Measurements from ENCODE around the gene MYO1D. TPM values are rescaled to one million over a fixed set of nuclear protein-coding genes. Genes with fewer than 3 reads are reported as not detected.

MYO1D gene
- total RNA-seq, 1 donor, result 94.0 TPM

DNA sequence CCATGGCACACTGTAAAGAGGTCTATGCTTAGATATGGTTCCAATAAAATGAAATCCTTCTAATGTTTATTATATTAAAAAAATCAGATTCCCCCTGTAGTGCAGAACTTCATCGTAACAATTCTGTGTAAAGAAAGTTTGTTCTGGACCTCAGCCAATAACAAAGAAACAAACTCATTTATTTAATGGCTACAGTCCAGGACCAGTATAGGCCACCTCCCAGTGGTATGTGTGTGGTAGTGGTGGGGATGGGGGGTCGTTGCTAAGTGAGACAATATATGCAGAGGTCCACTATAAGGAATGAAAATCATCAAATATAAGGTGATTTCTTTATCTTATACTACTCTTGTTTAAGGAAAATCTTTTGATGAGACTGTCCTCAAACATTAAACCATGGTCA, 253.7 kb downstream of the MYO1D start:
- H3K4me3 ChIP-seq (ENCODE audit: low read depth, low read length), result no peak overlapping the region
- TF ChIP-seq, protein P1, sequence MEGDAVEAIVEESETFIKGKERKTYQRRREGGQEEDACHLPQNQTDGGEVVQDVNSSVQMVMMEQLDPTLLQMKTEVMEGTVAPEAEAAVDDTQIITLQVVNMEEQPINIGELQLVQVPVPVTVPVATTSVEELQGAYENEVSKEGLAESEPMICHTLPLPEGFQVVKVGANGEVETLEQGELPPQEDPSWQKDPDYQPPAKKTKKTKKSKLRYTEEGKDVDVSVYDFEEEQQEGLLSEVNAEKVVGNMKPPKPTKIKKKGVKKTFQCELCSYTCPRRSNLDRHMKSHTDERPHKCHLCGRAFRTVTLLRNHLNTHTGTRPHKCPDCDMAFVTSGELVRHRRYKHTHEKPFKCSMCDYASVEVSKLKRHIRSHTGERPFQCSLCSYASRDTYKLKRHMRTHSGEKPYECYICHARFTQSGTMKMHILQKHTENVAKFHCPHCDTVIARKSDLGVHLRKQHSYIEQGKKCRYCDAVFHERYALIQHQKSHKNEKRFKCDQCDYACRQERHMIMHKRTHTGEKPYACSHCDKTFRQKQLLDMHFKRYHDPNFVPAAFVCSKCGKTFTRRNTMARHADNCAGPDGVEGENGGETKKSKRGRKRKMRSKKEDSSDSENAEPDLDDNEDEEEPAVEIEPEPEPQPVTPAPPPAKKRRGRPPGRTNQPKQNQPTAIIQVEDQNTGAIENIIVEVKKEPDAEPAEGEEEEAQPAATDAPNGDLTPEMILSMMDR (IDR thresholded peaks at IDR 0.05; ENCODE audit: insufficient read depth, low read length), result no peak
- DNase-seq (ENCODE audit: low read depth), result no peak

DNA sequence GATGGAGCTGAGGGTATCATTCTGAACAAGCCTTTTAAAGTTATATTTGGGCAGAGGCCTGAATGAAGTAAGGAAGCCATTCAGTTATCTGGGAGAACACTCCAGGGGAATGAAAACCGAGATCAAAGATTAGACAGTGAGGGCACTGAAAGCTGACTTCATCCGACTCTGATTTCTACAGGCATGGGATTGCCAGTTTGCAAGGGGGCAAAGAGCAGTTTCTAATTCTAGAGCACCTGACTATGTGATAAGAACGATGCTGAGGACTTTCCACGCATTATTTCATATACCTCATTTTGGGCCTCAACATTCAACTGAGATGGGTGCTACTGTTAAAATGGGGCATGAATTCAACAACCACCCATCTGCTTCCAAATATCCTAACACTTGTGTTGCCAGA, 254.4 kb downstream of the MYO1D start:
- no peak overlapping the region for H3K4me3 ChIP-seq (ENCODE audit: low read depth, low read length)
- TF ChIP-seq, protein P1 (IDR thresholded peaks at IDR 0.05; ENCODE audit: insufficient read depth, low read length), result no peak
- no peak for DNase-seq (ENCODE audit: low read depth)

DNA sequence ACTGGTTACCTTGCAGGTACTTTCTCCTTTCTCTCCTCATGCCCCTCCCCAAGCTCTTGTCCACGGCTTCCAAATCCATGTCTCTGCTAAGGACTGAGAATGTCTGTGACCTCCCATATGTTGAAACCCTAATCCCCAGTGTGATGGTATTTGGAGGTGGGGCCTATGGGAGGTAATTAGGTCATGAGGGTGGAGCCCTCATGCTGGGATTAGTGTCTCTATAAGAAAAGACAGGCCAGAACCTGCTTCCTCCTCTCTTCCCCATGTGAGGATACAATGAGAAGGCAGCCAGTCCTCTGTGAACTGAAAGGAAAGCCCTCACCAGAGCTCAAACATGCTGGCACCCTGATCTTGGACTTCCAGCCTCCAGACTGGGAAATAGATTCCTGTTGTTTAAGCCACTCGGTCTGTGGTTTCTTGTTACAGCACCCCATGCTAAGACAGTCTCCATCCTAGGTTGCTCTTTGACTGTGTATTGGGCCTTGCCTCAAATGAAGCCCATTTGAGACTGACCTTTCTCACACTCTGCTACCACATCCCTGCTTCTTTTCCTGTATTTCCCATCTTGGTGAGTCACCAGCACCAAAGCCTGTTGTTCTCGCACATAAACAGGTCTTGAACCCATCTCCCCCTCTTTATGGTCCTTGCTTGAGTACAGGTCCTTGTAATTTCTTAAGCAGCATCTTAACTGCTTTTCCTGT, 255.2 kb downstream of the MYO1D start:
- no peak for DNase-seq (ENCODE audit: low read depth)
- no peak overlapping the region for H3K4me3 ChIP-seq (ENCODE audit: low read depth, low read length)
- TF ChIP-seq, protein P1 (IDR thresholded peaks at IDR 0.05; ENCODE audit: insufficient read depth, low read length), result no peak

DNA sequence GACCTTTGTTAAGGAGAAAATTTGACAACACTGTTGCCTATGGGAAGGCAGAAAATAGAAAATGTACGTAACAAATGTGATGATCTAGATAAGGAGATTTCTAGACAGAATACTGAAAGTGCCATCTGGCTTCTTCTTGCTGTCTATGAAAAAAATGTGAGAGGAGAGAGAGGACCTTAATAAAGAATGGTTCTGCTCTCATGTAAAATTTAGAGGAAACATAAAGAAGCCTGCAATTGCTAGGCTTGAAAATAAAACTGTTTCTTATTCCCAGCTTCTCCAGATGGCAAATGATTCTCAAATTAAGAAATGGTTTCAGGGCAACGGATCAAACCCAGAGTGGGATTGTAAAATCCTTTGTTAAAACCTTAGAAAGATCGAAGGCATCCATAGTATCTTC, 261.6 kb downstream of the MYO1D start:
- no peak overlapping the region for H3K4me3 ChIP-seq (ENCODE audit: low read depth, low read length)
- TF ChIP-seq, protein P1 (IDR thresholded peaks at IDR 0.05; ENCODE audit: insufficient read depth, low read length), result no peak
- no peak for DNase-seq (ENCODE audit: low read depth)

DNA sequence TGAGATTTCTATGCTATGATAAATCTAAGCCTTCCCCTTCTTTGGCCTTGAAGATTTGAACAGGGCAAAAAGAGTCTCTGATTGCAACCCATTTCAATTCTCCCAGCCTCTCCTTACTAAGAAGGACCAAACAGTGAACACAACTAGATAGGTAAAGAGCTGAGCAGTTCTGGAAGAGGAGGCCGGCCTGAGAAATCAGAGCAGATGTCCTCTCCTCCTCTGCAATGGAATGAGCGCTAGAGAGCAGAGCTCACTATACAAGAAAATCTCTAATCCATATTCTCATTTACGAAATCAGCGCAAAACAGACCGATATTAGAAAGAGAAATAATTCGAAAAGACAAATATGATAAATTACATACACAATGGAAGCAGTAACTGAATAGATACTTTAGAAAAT, 266.0 kb downstream of the MYO1D start:
- H3K4me3 ChIP-seq (ENCODE audit: low read depth, low read length), result no peak overlapping the region
- DNase-seq (ENCODE audit: low read depth), result no peak
- TF ChIP-seq, protein P1 (IDR thresholded peaks at IDR 0.05; ENCODE audit: insufficient read depth, low read length), result no peak

DNA sequence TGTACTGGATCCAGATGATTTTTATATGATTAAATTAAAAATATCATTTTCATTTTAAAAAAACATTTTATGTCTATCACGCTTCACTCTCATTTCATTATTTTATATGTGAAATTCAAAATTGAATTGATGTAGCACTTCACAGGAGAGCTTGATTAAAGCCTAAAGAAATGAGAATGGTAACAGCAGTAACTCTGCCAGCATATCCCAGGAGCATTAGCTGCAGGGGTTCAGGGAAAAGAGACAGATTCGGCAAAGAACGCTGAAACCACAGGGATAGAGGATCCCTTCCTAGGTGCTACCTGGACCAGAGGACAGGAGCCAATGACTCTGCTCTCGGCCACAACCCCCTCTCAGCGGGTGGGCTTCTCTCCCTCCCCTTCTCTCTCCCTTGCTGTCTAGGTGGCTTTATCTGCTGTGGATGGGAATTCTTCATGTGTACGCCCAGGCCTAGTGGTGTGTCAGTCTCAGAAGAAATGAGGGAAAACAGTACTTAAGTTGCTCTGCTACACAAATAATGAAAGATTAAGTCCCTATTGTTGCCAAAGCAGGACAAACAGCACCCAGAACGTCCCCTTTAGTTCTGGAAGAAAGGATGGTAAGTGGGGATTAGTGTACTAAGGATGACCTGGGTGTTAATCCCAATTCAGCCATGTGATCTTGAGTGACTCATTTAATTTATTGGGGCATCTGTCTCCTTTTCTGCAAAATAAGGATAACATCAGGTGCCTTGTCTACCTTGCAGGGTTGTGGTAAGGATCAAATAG, 266.9 kb downstream of the MYO1D start:
- no peak for DNase-seq (ENCODE audit: low read depth)
- H3K4me3 ChIP-seq (ENCODE audit: low read depth, low read length), result no peak overlapping the region
- TF ChIP-seq, protein P1 (IDR thresholded peaks at IDR 0.05; ENCODE audit: insufficient read depth, low read length), result no peak
